22Rv1 (cell line): ENCODE results near the gene PCDHGA2.

Source experiments
- H3K27ac ChIP-seq: fragments of 450-650 bp; 2 replicates; pipeline ENCODE4 v1.5.1; 2017
- CTCF ChIP-seq: fragments of 450-650 bp; IDR thresholded peaks from 2 replicates; pipeline ENCODE4 v1.5.1; 2017; ENCODE audit warnings: mild to moderate bottlenecking
- ZFX ChIP-seq: fragments of 450-650 bp; IDR thresholded peaks from 2 replicates; pipeline ENCODE4 v1.6.1; 2017; ENCODE audit warnings: antibody characterized with exemption, borderline replicate concordance

The PCDHGA2 gene

GRCh38 chr5:141355641-141356040, 17.1 kb downstream of the PCDHGA2 start:
- no peak for TF ChIP-seq ZFX
- TF ChIP-seq CTCF, result no peak
- H3K27ac ChIP-seq, result no peak overlapping the region

- TF ChIP-seq CTCF, result no peak
- no peak for TF ChIP-seq ZFX
- no peak overlapping the region for H3K27ac ChIP-seq
These were observed 17.6 kb downstream of the PCDHGA2 start for GRCh38 chr5:141356133-141356532.

- no peak for TF ChIP-seq ZFX
- TF ChIP-seq CTCF, result no peak
- H3K27ac ChIP-seq, result no peak overlapping the region
These were observed 18.4 kb downstream of the PCDHGA2 start for GRCh38 chr5:141356950-141357349.

GRCh38 chr5:141359790-141360426, 21.3 kb downstream of the PCDHGA2 start, which contains the start of gene PCDHGB2:
TSS of gene PCDHGB2 (plus strand) at chr5:141359994. CDS start at chr5:141360136, 142 bp downstream.
- no peak within 1 kb of the TSS for H3K27ac ChIP-seq
- TF ChIP-seq CTCF (peak; percentile 60), ZFX (no peak)

- no peak overlapping the region for H3K27ac ChIP-seq
- TF ChIP-seq ZFX, result no peak
- no peak for TF ChIP-seq CTCF
These were observed 22.1 kb downstream of the PCDHGA2 start for GRCh38 chr5:141360685-141361084.

GRCh38 chr5:141362719-141363118, 24.2 kb downstream of the PCDHGA2 start:
- no peak for TF ChIP-seq ZFX
- no peak for TF ChIP-seq CTCF
- no peak overlapping the region for H3K27ac ChIP-seq

- H3K27ac ChIP-seq, result no peak within 1 kb of the TSS
- TF ChIP-seq ZFX, result no peak
- no peak for TF ChIP-seq CTCF
These were observed 25.5 kb downstream of the PCDHGA2 start, which contains the start of gene PCDHGA5 for GRCh38 chr5:141363952-141364660. TSS of gene PCDHGA5 (plus strand) at chr5:141364162. CDS start at chr5:141364331, 169 bp downstream.
